Sciatic nerve (tissue), 1 donor: ENCODE results near the gene GPR149. TPM values are rescaled to one million over a fixed set of nuclear protein-coding genes. Genes with fewer than 3 reads are reported as not detected.

Experiments used
- total RNA-seq: library from RNA; stranded (reverse); fragmentation: NEBNext Ultra II Directional; extraction: Animal tissue kit (Norgen Biotek cat#: 25700); gene quantifications from one replicate; pipeline ENCODE4 v1.2.1, GENCODE V29; 2021
- donor health status: DM: no; HTN: no; CAD: no.

Gene GPR149
- total RNA-seq, 1 donor from 2014 or later: not detected

Other genes with a start within 250 kb of the GPR149 start
- gene DHX36, start 105.7 kb downstream of the GPR149 start, total RNA-seq: 81.0 TPM